ENCODE data around the gene CFAP45. TPM values are rescaled to one million over a fixed set of nuclear protein-coding genes. Genes with fewer than 3 reads are reported as not detected.

Gene CFAP45
- total RNA-seq, 4 donors from 2014 or later = 2.5 TPM; not detected in 3

DNA sequence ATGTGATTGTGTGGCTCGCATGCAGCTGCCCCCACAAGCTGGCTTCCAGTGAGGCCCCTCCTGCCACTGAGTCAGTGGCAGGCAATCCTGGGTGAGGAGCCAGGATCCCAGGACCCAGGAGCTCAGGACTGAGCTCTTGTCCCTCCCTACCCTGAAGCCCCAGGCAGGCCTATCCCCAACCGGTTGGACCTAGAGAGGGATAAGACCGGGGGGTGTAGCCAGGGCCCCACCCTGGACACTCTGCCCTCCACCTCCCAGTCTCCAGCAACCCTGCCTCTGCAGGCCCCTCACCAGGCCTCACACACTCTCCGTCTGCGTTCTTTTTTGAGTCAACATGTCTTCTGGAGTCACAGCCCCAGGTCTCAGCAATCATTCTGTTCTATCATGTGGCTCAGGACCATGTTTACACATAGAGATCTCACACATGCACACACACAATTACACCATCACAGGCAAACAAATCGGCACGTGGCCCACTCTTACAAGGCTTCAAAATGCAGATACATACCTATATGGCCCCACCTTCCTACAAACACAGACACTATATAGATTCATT lies 40.1 kb downstream of the CFAP45 start:
- Histone ChIP-seq H3K4me1 (peaks cover 0 to 4% (median 1%) of the 10 kb centered on the region in 4 donors), H3K36me3 (no peaks in the 10 kb centered on the region), H3K9me3 (no peaks in the 10 kb centered on the region), H3K27me3 (no peaks in the 10 kb centered on the region), H3K27ac (no peak overlapping the region), H3K4me3 (no peak overlapping the region)
- TF ChIP-seq POLR2A (IDR thresholded peaks at IDR 0.05) = no peak
- TF ChIP-seq, protein P1, sequence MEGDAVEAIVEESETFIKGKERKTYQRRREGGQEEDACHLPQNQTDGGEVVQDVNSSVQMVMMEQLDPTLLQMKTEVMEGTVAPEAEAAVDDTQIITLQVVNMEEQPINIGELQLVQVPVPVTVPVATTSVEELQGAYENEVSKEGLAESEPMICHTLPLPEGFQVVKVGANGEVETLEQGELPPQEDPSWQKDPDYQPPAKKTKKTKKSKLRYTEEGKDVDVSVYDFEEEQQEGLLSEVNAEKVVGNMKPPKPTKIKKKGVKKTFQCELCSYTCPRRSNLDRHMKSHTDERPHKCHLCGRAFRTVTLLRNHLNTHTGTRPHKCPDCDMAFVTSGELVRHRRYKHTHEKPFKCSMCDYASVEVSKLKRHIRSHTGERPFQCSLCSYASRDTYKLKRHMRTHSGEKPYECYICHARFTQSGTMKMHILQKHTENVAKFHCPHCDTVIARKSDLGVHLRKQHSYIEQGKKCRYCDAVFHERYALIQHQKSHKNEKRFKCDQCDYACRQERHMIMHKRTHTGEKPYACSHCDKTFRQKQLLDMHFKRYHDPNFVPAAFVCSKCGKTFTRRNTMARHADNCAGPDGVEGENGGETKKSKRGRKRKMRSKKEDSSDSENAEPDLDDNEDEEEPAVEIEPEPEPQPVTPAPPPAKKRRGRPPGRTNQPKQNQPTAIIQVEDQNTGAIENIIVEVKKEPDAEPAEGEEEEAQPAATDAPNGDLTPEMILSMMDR (IDR thresholded peaks at IDR 0.05) = no peak
- DNase-seq = no peak

- Histone ChIP-seq H3K9me3 (no peaks in the 10 kb centered on the region), H3K27me3 (no peaks in the 10 kb centered on the region), H3K4me3 (no peak overlapping the region), H3K36me3 (no peaks in the 10 kb centered on the region), H3K4me1 (peaks cover 0 to 7% (median 2%) of the 10 kb centered on the region in 4 donors), H3K27ac (no peak overlapping the region)
- TF ChIP-seq POLR2A (IDR thresholded peaks at IDR 0.05) = no peak
- TF ChIP-seq, protein P1 (IDR thresholded peaks at IDR 0.05) = no peak
- DNase-seq = no peak
These were observed 42.1 kb downstream of the CFAP45 start for GRCh38 chr1:159857889-159858288.

DNA sequence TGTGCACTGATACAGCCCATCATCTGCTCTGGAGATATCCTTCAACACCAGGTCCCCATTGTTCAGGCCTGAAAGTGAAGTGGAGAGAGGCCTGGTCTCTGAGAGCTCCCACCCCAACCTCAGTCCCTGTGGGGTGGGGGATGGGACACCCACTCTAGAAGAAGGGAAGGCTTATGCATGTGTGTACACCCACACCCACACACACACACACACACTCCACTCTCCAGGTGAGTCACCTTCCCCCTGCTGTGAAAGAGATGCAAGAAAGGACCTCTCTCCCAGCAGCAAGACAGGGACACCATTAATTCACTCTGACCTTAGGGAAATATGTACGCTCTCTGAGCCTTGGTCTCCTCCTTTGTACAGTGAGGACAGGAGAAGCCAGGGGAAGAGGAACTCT lies 43.4 kb downstream of the CFAP45 start:
- H3K9me3 ChIP-seq = no peaks in the 10 kb centered on the region
- no peak for DNase-seq
- no peak overlapping the region for H3K27ac ChIP-seq
- TF ChIP-seq, protein P1 (IDR thresholded peaks at IDR 0.05) = no peak
- no peak for TF ChIP-seq POLR2A (IDR thresholded peaks at IDR 0.05)
- H3K27me3 ChIP-seq = no peaks in the 10 kb centered on the region
- no peak overlapping the region for H3K4me3 ChIP-seq
- H3K36me3 ChIP-seq = no peaks in the 10 kb centered on the region
- peaks cover 0 to 7% (median 2%) of the 10 kb centered on the region in 4 donors for H3K4me1 ChIP-seq

DNA sequence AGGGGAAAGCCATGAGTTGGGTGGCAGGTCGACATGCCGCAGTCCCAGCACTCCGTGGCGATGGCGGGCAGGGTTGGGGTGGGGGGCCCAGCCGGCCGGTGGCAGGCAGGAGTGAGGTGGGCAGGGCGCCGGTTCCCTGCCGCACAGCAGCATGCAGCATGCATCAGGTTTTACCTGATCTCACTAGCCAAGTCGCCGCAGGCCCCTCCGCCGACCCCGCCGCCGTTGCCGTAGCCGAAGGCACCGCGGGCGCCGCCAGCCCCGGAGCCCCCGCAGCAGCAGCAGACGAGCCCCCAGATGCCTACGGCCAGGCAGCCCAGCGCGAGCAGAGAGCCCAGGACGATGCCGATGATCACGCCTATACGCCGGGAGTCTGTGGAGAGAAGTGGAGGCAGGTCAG lies 44.3 kb downstream of the CFAP45 start:
- TF ChIP-seq, protein P1 (IDR thresholded peaks at IDR 0.05) = no peak
- TF ChIP-seq POLR2A (IDR thresholded peaks at IDR 0.05) = no peak
- no peak for DNase-seq
- Histone ChIP-seq H3K27me3 (no peaks in the 10 kb centered on the region), H3K27ac (no peak overlapping the region), H3K36me3 (no peaks in the 10 kb centered on the region), H3K4me3 (no peak overlapping the region), H3K4me1 (peaks cover 0 to 7% (median 2%) of the 10 kb centered on the region in 4 donors), H3K9me3 (no peaks in the 10 kb centered on the region)

- Histone ChIP-seq H3K9me3 (no peaks in the 10 kb centered on the region), H3K27me3 (no peaks in the 10 kb centered on the region), H3K4me3 (peak overlapping the region; percentile 46 to 73 (median 62)), H3K36me3 (no peaks in the 10 kb centered on the region), H3K27ac (peak overlapping the region; percentile 76 to 97 (median 94)), H3K4me1 (peaks cover 0 to 7% (median 2%) of the 10 kb centered on the region in 4 donors)
- DNase-seq = peak; percentile 63 to 92 (median 91)
- TF ChIP-seq POLR2A (IDR thresholded peaks at IDR 0.05) = peak; percentile 86 to 90
- TF ChIP-seq, protein P1 (IDR thresholded peaks at IDR 0.05) = peak in 3 of 6 experiments; percentile 12 to 46 (median 32)
These were observed 45.2 kb downstream of the CFAP45 start for GRCh38 chr1:159854693-159855192.
